Endothelial cell (in vitro differentiated cells): ENCODE data around the gene UPF2. TPM values are rescaled to one million over a fixed set of nuclear protein-coding genes. Genes with fewer than 3 reads are reported as not detected.
"Not testable (repeated sequence)": the region's sequence is repeated elsewhere in the genome, so short reads cannot be mapped to it uniquely, and the experiment has no call there.

Experiments
- DNase-seq: peaks from one replicate; pipeline ENCODE4 v3.0.0; 2021; ENCODE audit warnings: low spot score
- H3K27ac Mint-ChIP-seq: one replicate; pipeline ENCODE4 v1.8.0; 2021; ENCODE audit warnings: mixed read lengths, inconsistent platforms; ENCODE audit not compliant: unreplicated experiment
- H3K27me3 Mint-ChIP-seq: one replicate; pipeline ENCODE4 v1.8.0; 2021; ENCODE audit warnings: mild to moderate bottlenecking, moderate library complexity, mixed read lengths, inconsistent platforms; ENCODE audit not compliant: unreplicated experiment
- H3K36me3 Mint-ChIP-seq: one replicate; pipeline ENCODE4 v1.8.0; 2021; ENCODE audit warnings: mild to moderate bottlenecking, low read depth, mixed read lengths, inconsistent platforms; ENCODE audit not compliant: unreplicated experiment
- H3K4me1 Mint-ChIP-seq: one replicate; pipeline ENCODE4 v1.8.0; 2021; ENCODE audit warnings: mild to moderate bottlenecking, mixed read lengths, inconsistent platforms; ENCODE audit not compliant: unreplicated experiment
- H3K4me3 Mint-ChIP-seq: one replicate; pipeline ENCODE4 v1.8.0; 2021; ENCODE audit warnings: mild to moderate bottlenecking, mixed read lengths, inconsistent platforms; ENCODE audit not compliant: unreplicated experiment
- H3K9me3 Mint-ChIP-seq: one replicate; pipeline ENCODE4 v1.8.0; 2021; ENCODE audit warnings: mixed read lengths, inconsistent platforms; ENCODE audit not compliant: unreplicated experiment
- total RNA-seq: library from RNA; stranded (reverse); fragmentation: NEBNext Ultra II Directional; extraction: Animal tissue kit (Norgen Biotek cat#: 25700); gene quantifications from one replicate; pipeline ENCODE4 v1.2.1, GENCODE V29; 2021; ENCODE audit not compliant: unreplicated experiment
- TF ChIP-seq, protein P1 (sequence below): fragments of 200-600 bp; sonication (generic); IDR thresholded peaks from one replicate; pipeline ENCODE4 v1.5.0; 2021; ENCODE audit warnings: antibody characterized with exemption; ENCODE audit not compliant: unreplicated experiment

Gene UPF2
- total RNA-seq, 1 donor from 2014 or later: 21.9 TPM

DNA sequence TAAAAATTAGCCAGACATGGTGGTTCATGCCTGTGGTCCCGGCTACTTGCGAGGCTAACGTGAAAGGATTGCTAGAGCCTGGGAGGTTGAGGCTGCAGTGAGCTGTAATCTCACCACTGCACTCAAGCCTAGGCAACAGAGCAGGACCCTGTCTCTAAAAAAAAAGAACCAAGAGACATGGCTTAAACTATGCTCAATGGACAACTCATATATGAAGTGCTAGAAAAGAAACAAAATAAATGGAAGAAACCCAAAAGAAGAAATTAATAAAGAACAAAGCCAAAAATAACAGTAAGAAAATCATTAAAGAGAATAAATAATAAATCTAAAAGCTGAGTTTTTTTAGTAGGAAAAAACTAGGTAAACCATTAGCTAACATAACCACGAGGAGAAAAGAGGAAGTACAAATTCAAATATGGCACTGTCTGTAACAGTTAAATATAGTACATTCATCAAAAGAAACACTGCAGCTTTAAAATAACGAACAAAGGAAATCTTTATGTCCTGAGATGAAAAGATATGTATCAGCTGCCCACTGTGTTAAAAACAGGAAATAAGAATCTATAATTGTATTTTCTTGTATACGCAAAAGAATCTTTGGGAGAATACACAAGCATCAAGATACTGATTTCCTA, 48.7 kb downstream of the UPF2 start:
- no peak for DNase-seq
- no peaks in the 10 kb centered on the region for H3K27me3 Mint-ChIP-seq
- H3K4me1 Mint-ChIP-seq: no peaks in the 10 kb centered on the region
- no peak overlapping the region for H3K4me3 Mint-ChIP-seq
- no peaks in the 10 kb centered on the region for H3K9me3 Mint-ChIP-seq
- no peak overlapping the region for H3K27ac Mint-ChIP-seq
- peaks cover 10% of the 10 kb centered on the region for H3K36me3 Mint-ChIP-seq
- TF ChIP-seq, protein P1, sequence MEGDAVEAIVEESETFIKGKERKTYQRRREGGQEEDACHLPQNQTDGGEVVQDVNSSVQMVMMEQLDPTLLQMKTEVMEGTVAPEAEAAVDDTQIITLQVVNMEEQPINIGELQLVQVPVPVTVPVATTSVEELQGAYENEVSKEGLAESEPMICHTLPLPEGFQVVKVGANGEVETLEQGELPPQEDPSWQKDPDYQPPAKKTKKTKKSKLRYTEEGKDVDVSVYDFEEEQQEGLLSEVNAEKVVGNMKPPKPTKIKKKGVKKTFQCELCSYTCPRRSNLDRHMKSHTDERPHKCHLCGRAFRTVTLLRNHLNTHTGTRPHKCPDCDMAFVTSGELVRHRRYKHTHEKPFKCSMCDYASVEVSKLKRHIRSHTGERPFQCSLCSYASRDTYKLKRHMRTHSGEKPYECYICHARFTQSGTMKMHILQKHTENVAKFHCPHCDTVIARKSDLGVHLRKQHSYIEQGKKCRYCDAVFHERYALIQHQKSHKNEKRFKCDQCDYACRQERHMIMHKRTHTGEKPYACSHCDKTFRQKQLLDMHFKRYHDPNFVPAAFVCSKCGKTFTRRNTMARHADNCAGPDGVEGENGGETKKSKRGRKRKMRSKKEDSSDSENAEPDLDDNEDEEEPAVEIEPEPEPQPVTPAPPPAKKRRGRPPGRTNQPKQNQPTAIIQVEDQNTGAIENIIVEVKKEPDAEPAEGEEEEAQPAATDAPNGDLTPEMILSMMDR: no peak

GRCh38 chr10:11988924-11989323, 53.7 kb downstream of the UPF2 start:
- Mint-ChIP-seq H3K4me3 (no peak overlapping the region), H3K27ac (no peak overlapping the region), H3K9me3 (no peaks in the 10 kb centered on the region), H3K36me3 (no peaks in the 10 kb centered on the region), H3K27me3 (no peaks in the 10 kb centered on the region), H3K4me1 (no peaks in the 10 kb centered on the region)
- no peak for DNase-seq
- TF ChIP-seq, protein P1: no peak

GRCh38 chr10:11986593-11987216, 55.9 kb downstream of the UPF2 start:
- Mint-ChIP-seq H3K36me3 (no peaks in the 10 kb centered on the region), H3K4me1 (no peaks in the 10 kb centered on the region), H3K27ac (no peak overlapping the region), H3K4me3 (no peak overlapping the region), H3K9me3 (no peaks in the 10 kb centered on the region), H3K27me3 (no peaks in the 10 kb centered on the region)
- DNase-seq: peak; percentile 81
- TF ChIP-seq, protein P1: peak; percentile 96

DNA sequence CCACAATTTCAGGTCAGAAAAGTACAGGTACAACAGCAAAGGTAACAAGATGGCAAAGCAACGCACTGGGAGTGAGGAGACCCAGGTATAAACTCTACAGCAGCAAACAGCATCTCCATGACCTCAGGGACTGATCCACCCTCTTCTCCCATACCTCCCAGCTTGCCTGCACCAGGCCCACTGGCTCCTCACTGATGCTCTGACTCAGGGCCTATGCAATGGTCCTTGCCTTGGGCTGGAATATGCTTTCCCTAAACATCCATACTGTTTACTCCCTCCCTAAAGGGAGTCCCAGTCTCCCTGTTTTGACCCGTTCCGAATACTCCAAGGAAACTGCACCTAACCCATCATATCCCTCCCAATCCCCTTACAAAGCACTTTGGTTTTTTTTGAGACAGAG, 60.4 kb downstream of the UPF2 start:
- H3K9me3 Mint-ChIP-seq: no peaks in the 10 kb centered on the region
- DNase-seq: no peak
- TF ChIP-seq, protein P1: no peak
- no peaks in the 10 kb centered on the region for H3K27me3 Mint-ChIP-seq
- H3K27ac Mint-ChIP-seq: no peak overlapping the region
- no peak overlapping the region for H3K4me3 Mint-ChIP-seq
- H3K36me3 Mint-ChIP-seq: peaks cover 3% of the 10 kb centered on the region
- H3K4me1 Mint-ChIP-seq: no peaks in the 10 kb centered on the region

DNA sequence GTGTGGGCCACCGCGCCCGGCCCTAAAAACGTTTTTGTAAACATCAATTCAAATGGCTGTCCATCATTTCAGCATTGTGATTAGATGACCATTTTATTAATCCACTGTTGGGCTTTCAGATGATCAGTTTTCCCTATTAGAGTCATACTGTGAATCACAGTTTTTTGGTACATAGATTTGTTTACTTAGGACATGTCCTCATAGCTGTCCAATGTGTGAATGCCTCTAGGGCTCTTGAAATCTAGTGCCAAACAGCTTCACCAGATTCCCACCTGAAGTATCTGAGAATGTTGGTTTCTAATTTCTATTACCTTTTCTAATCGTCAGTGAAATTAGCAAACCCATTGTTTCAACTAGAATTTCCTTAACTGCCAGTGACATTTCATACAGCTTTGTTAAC, 66.8 kb downstream of the UPF2 start:
- Mint-ChIP-seq H3K27me3 (no peaks in the 10 kb centered on the region), H3K9me3 (no peaks in the 10 kb centered on the region), H3K4me3 (no peak overlapping the region), H3K27ac (no peak overlapping the region), H3K4me1 (no peaks in the 10 kb centered on the region), H3K36me3 (peaks cover 19% of the 10 kb centered on the region)
- TF ChIP-seq, protein P1: no peak
- DNase-seq: no peak

DNA sequence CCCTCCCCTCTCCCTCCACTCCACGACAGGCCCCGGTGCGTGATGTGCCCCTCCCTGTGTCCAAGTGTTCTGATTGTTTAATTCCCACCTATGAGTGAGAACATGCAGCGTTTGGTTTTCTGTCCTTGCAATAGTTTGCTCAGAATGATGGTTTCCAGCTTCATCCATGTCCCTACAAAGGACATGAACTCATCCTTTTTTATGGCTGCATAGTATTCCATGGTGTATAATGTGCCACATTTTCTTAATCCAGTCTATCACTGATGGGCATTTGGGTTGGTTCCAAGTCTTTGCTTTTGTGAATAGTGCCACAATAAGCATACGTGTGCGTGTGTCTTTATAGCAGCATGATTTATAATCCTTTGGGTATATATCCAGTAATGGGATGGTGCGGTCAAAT, 70.1 kb downstream of the UPF2 start:
- H3K27ac Mint-ChIP-seq, H3K4me3 Mint-ChIP-seq, H3K27me3 Mint-ChIP-seq, H3K4me1 Mint-ChIP-seq, DNase-seq, H3K9me3 Mint-ChIP-seq: not testable (repeated sequence)
- peaks cover 16% of the 10 kb centered on the region for H3K36me3 Mint-ChIP-seq
